GM12864 (cell line): ENCODE results near the gene SEL1L.

ENCODE experiments used
- DNase-seq: peaks from one replicate; pipeline ENCODE4 v3.0.0-alpha.2; 2011; ENCODE audit warnings: low read depth
- H3K4me3 ChIP-seq: 2 replicates; pipeline ENCODE4 v1.5.1; 2011; ENCODE audit warnings: mild to moderate bottlenecking, low read depth, low read length, control low read depth
- CTCF ChIP-seq: IDR thresholded peaks from 2 replicates; pipeline ENCODE4 v1.5.1; 2011; ENCODE audit warnings: low read depth, mild to moderate bottlenecking, moderate library complexity, low read length, control low read depth, inconsistent platforms; ENCODE audit errors: missing control alignments

The SEL1L gene

GRCh38 chr14:81529391-81529790, 4.3 kb downstream of the SEL1L start:
- DNase-seq = no peak
- H3K4me3 ChIP-seq = no peak overlapping the region
- no peak for TF ChIP-seq CTCF

- TF ChIP-seq CTCF = no peak
- no peak for DNase-seq
- H3K4me3 ChIP-seq = no peak overlapping the region
These were observed 8.5 kb downstream of the SEL1L start for GRCh38 chr14:81525129-81525528.

GRCh38 chr14:81523616-81524015, 10.0 kb downstream of the SEL1L start:
- no peak for DNase-seq
- no peak for TF ChIP-seq CTCF
- H3K4me3 ChIP-seq = no peak overlapping the region

- no peak for TF ChIP-seq CTCF
- no peak overlapping the region for H3K4me3 ChIP-seq
- DNase-seq = no peak
These were observed 10.6 kb downstream of the SEL1L start for GRCh38 chr14:81523016-81523415.

GRCh38 chr14:81521356-81521755, 12.3 kb downstream of the SEL1L start:
- TF ChIP-seq CTCF = no peak
- no peak for DNase-seq
- H3K4me3 ChIP-seq = no peak overlapping the region

GRCh38 chr14:81519200-81520011, 14.2 kb downstream of the SEL1L start:
- no peak for TF ChIP-seq CTCF
- no peak overlapping the region for H3K4me3 ChIP-seq
- no peak for DNase-seq
